Activated CD4-positive, alpha-beta T cell treated with anti-CD3 and anti-CD28 coated beads, Interleukin-2, amount 10 ng/mL, durations not matched to agents 7 days and 5 days (primary cell): ENCODE data around the gene TP53TG5. TPM values are rescaled to one million over a fixed set of nuclear protein-coding genes. Genes with fewer than 3 reads are reported as not detected.

ENCODE experiments used
- CTCF ChIA-PET: fragments of 350-600 bp; sonication (Branson Sonifier 250); formaldehyde crosslinking; loops from one replicate; lab custom pipeline; 2021; ENCODE audit warnings: antibody characterized with exemption; lab: Charles Lee
- POLR2A ChIA-PET: fragments of 350-600 bp; sonication (Branson Sonifier 250); formaldehyde crosslinking; loops from one replicate; lab custom pipeline; 2021; ENCODE audit warnings: antibody characterized with exemption; lab: Charles Lee
- DNase-seq: peaks from one replicate; pipeline ENCODE4 v3.0.0-alpha.2; 2020
- H3K27ac Mint-ChIP-seq: one replicate; pipeline ENCODE4 v1.8.0; 2021; ENCODE audit warnings: mild to moderate bottlenecking, moderate library complexity, mixed read lengths
- H3K27me3 Mint-ChIP-seq: one replicate; pipeline ENCODE4 v1.8.0; 2021; ENCODE audit warnings: mixed read lengths
- H3K36me3 Mint-ChIP-seq: one replicate; pipeline ENCODE4 v1.8.0; 2021; ENCODE audit warnings: low read depth, mixed read lengths
- H3K4me1 Mint-ChIP-seq: one replicate; pipeline ENCODE4 v1.8.0; 2021; ENCODE audit warnings: mixed read lengths
- H3K4me3 Mint-ChIP-seq: one replicate; pipeline ENCODE4 v1.8.0; 2021; ENCODE audit warnings: mild to moderate bottlenecking, moderate library complexity, mixed read lengths
- H3K9me3 Mint-ChIP-seq: one replicate; pipeline ENCODE4 v1.8.0; 2021; ENCODE audit warnings: mixed read lengths
- total RNA-seq, 2 experiments: library from RNA; stranded (reverse); gene quantifications; one replicate each; pipeline ENCODE4 v1.2.3, GENCODE V29; 2021

Gene TP53TG5
- total RNA-seq, result not detected

DNA sequence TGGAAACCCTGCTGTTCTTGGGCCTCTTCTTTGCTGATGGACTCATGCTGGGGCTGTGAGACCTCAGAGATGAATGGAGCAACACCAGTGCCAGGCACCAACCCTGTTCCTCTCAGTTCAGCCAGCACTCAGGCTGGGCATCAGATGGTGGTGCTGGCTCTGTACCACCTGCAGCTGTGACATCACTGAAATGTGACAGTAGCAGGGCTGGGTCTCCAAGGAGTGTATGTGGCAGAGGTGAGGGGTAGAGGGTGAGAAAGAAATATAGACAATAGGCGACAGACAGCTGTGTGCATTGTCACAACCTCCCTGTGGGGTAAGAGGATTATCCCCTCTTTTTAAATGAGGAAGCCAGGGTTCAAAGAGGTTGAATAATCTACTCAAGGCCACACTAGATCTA, at the start of gene TP53TG5:
TP53TG5 (minus strand) TSS at position 135 of the 400 bp plus-strand sequence; CDS start at position 46, 89 bp downstream.
- Mint-ChIP-seq H3K9me3 (no peaks in the 10 kb centered on the region), H3K4me1 (peaks cover 15% of the 10 kb centered on the region), H3K4me3 (no peak within 1 kb of the TSS), H3K27me3 (no peaks in the 10 kb centered on the region), H3K36me3 (peaks cover 4% of the 10 kb centered on the region), H3K27ac (no peak within 1 kb of the TSS)
- DNase-seq, result no peak
- ChIA-PET POLR2A (no interaction called here), CTCF (no interaction called here)

DNA sequence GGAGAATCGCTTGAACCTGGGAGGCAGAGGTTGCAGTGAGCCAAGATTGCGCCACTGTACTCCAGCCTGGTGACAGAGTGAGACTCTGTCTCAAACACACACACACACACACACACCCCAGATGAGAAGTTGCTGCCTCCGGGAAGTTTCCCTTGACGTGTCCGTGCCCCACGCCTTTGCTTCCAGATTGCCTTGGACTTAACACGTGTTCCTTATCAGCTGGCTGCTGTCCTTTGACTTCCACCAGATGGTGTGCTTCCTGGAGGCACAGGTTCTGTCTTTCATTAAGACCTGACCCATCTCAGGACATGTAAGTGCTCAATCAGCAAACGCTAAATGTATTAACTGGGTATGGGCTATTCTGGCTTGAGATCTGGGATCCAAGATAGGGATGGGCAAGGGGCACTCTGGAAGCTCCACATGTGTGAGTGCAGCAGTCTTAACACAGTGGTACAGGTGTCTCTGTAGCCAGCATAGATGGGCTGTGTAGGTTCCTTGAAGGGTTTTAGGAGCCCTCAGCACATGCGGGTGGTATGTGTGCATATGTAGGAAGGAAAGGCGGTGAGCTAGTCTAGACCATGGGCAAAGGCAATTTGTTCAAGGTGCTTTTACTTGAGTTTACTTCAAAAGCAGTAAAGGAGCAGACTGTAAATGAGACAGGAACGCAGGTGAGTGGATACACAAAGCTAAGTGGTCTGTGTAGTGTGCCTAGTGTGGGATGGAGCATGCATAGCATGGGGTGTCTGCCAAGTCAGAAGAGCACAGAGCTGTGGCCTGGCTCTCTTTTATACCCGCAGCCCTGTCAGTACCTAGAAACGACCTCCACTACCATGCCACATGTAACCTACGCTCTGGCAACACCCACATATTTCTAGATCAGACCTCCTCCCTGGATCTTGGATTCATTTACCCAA, 49.4 kb upstream of the TP53TG5 start:
- H3K4me1 Mint-ChIP-seq, result peaks cover 11% of the 10 kb centered on the region
- peaks cover 33% of the 10 kb centered on the region for H3K36me3 Mint-ChIP-seq
- ChIA-PET POLR2A (no interaction called here), CTCF (interaction anchor here (0.6 to 4.7 kb wide), 5 partner anchors 10 to 106 kb away, joined by 3 to 25 read pairs (median 6); partner anchors contain the start of gene SYS1)
- no peak overlapping the region for H3K4me3 Mint-ChIP-seq
- no peak for DNase-seq
- H3K27ac Mint-ChIP-seq, result no peak overlapping the region
- no peaks in the 10 kb centered on the region for H3K9me3 Mint-ChIP-seq
- no peaks in the 10 kb centered on the region for H3K27me3 Mint-ChIP-seq

DNA sequence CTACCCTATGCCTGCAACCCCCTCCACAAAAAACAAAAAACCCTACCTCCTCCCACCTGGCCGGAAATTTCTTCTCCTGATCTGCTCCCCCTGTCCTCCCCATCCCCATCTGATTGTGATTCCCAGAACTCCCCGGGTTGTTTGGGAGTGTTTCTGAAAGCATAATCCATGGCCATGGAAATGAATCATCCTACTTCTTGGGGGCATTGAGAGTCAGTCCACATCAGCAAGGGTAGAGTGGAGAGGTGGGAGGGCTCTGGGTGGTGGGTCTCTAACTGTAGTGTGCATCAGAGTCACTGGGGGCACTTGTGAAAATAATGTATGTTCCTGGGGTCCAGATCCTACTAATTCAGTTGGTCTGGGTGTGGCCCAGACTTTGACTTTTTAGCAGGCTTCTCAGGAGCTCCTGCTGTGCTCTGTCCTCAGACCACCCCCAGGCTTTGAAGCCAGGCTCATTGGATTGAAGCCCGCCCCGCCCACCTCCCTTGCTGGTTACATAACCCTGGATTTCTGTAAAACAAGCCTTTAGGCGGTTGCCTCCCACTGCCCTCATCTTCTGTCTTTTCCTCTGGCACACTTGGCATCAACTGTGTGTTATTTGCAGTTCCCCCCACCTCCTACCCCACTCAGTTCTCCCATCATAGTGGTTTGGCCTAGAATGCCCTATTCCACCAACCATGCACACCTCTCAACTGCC, 48.3 kb upstream of the TP53TG5 start:
- no peak for DNase-seq
- H3K4me3 Mint-ChIP-seq, result no peak overlapping the region
- peaks cover 2% of the 10 kb centered on the region for H3K4me1 Mint-ChIP-seq
- POLR2A ChIA-PET, result no interaction called here
- no peaks in the 10 kb centered on the region for H3K27me3 Mint-ChIP-seq
- CTCF ChIA-PET, result interaction anchor here (1.9 to 4.7 kb wide), 2 partner anchors 11 to 63 kb away, joined by 6 to 25 read pairs; partner anchors contain the start of gene SYS1
- H3K36me3 Mint-ChIP-seq, result peaks cover 31% of the 10 kb centered on the region
- peak overlapping the region; percentile 50 for H3K27ac Mint-ChIP-seq
- H3K9me3 Mint-ChIP-seq, result no peaks in the 10 kb centered on the region

DNA sequence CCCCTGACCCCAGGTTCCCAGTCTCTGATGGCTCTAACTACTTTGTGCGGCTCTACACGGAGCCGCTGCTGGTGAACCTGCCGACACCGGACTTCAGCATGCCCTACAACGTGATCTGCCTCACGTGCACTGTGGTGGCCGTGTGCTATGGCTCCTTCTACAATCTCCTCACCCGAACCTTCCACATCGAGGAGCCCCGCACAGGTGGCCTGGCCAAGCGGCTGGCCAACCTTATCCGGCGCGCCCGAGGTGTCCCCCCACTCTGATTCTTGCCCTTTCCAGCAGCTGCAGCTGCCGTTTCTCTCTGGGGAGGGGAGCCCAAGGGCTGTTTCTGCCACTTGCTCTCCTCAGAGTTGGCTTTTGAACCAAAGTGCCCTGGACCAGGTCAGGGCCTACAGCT, 47.4 kb upstream of the TP53TG5 start:
- Mint-ChIP-seq H3K36me3 (peaks cover 34% of the 10 kb centered on the region), H3K9me3 (no peaks in the 10 kb centered on the region), H3K4me1 (no peaks in the 10 kb centered on the region), H3K27ac (no peak overlapping the region), H3K4me3 (no peak overlapping the region), H3K27me3 (no peaks in the 10 kb centered on the region)
- ChIA-PET CTCF (interaction anchor here (4.7 kb wide), 1 partner anchor 12 kb away, joined by 25 read pairs; no protein-coding TSS in a partner anchor), POLR2A (no interaction called here)
- no peak for DNase-seq

DNA sequence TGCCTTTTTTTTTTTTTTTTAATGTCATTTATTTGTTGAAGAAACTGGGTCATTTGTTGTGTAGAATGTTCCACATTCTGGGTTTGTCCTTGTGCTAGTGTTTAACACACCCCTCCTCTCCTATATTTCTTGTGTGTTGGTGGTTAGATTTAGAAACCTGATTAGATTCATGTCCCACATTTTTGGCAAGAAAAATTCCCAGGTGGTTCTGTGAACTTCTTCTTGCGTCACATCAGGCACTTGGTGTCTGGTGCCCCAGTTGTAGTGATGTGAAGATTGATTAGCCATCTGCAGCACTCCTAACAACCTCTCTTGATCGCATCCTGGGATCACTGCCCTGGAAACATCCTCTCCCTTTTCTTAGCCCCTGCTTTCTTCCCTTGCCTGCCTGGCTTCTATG, 45.6 kb upstream of the TP53TG5 start:
- Mint-ChIP-seq H3K4me1 (peaks cover 6% of the 10 kb centered on the region), H3K27ac (no peak overlapping the region)
- POLR2A ChIA-PET, result no interaction called here

DNA sequence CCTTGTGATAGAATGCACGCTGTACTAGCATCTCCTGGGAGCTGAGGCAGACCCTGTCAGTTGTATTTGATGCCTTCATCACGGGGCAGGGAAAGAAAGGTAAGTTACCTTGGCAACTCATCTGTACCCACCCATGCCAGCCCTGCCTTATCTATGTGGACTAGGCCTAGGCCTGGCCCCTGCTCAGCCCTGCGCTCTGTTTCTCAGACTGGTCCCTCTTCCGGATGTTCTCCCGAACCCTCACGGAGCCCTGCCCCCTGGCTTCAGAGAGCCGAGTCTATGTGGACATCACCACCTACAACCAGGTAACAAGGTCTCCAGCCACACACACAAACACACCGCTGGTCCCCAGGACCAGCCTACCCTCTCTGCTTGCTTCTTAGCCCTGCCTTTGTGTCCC, 42.0 kb upstream of the TP53TG5 start:
- POLR2A ChIA-PET, result interaction anchor here (0.6 kb wide), 1 partner anchor 13 kb away, joined by 3 read pairs; no protein-coding TSS in a partner anchor
- H3K27me3 Mint-ChIP-seq, result no peaks in the 10 kb centered on the region
- no peak overlapping the region for H3K27ac Mint-ChIP-seq
- H3K4me3 Mint-ChIP-seq, result no peak overlapping the region
- H3K36me3 Mint-ChIP-seq, result peaks cover 41% of the 10 kb centered on the region
- H3K9me3 Mint-ChIP-seq, result no peaks in the 10 kb centered on the region
- no peak for DNase-seq
- H3K4me1 Mint-ChIP-seq, result peaks cover 31% of the 10 kb centered on the region
- CTCF ChIA-PET, result interaction anchor here (0.9 to 1.5 kb wide), 5 partner anchors 9 to 71 kb away, joined by 3 to 7 read pairs (median 3); partner anchors contain the start of gene SYS1

More for the DNA sequence above, 45.6 kb upstream of the TP53TG5 start:
- CTCF ChIA-PET, result no interaction called here
- no peak for DNase-seq
- Mint-ChIP-seq H3K9me3 (no peaks in the 10 kb centered on the region), H3K4me3 (no peak overlapping the region), H3K27me3 (no peaks in the 10 kb centered on the region), H3K36me3 (peaks cover 49% of the 10 kb centered on the region)

DNA sequence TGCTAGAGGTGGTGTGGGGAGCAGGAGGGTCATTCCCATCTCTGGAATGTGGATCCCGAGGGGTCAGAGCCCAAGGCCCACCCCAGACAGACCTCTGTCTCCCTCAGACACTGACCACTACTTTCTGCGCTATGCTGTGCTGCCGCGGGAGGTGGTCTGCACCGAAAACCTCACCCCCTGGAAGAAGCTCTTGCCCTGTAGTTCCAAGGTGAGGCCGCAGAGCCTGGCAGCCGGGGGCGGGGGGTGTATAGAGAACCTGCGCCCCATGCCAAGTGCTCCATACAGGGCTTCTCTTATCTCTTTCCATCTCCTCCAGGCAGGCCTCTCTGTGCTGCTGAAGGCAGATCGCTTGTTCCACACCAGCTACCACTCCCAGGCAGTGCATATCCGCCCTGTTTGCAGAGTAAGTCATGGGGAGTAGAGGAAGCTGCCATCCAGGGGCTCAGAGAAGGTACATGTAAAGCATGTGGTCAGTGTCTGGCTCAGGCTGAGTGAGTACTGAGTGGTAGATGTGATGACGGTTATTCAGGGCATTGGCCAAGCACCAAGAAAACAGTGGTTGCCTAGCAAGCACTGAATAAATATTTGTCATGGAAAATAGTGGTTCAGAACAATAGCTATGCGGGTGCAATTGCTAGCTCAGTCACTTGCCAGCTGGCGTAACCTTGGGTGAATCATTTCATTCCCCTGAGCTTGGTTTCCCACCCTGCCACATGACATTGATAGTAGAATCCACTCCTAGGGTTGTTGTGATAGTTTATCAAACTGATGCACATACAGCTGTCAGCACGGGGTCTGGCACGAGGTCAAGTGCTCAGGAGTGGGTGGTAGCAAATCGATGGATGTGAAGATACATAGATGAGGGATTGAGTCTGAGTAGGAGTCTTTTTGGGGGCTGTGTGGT, 41.3 kb upstream of the TP53TG5 start:
- Mint-ChIP-seq H3K36me3 (peaks cover 36% of the 10 kb centered on the region), H3K27ac (peak overlapping the region; percentile 15), H3K4me3 (no peak overlapping the region), H3K9me3 (no peaks in the 10 kb centered on the region), H3K27me3 (no peaks in the 10 kb centered on the region), H3K4me1 (peaks cover 34% of the 10 kb centered on the region)
- POLR2A ChIA-PET, result interaction anchor here (0.6 kb wide), 1 partner anchor 12 kb away, joined by 3 read pairs; no protein-coding TSS in a partner anchor
- no peak for DNase-seq
- CTCF ChIA-PET, result interaction anchor here (0.8 to 1.5 kb wide), 7 partner anchors 8 to 70 kb away, joined by 3 to 7 read pairs (median 3); partner anchors contain the start of gene SYS1

DNA sequence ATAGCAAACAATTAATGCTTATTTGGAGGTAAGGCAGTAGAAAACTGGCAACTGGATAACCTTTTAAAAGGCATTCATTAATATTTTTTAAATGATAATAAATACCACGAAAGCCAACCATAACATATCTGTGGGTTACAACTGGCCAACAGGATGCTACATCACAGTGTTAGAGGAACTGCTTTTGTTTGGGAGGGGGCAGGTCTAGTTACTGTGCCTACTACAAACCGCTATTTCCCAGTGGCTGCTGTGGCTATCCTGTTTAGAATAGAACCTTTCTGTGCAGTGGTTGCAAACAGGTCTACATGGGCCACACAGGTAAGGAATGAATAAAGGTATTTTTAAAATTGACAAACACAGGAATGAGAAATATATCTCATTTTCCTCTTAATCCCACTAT, 38.8 kb upstream of the TP53TG5 start:
- peaks cover 26% of the 10 kb centered on the region for H3K36me3 Mint-ChIP-seq
- CTCF ChIA-PET, result interaction anchor here (1.7 kb wide), 1 partner anchor 20 kb away, joined by 8 read pairs; no protein-coding TSS in a partner anchor
- POLR2A ChIA-PET, result no interaction called here
- no peaks in the 10 kb centered on the region for H3K9me3 Mint-ChIP-seq
- DNase-seq, result peak; percentile 26
- peak overlapping the region; percentile 93 for H3K4me3 Mint-ChIP-seq
- peak overlapping the region; percentile 94 for H3K27ac Mint-ChIP-seq
- peaks cover 36% of the 10 kb centered on the region for H3K4me1 Mint-ChIP-seq
- H3K27me3 Mint-ChIP-seq, result no peaks in the 10 kb centered on the region

DNA sequence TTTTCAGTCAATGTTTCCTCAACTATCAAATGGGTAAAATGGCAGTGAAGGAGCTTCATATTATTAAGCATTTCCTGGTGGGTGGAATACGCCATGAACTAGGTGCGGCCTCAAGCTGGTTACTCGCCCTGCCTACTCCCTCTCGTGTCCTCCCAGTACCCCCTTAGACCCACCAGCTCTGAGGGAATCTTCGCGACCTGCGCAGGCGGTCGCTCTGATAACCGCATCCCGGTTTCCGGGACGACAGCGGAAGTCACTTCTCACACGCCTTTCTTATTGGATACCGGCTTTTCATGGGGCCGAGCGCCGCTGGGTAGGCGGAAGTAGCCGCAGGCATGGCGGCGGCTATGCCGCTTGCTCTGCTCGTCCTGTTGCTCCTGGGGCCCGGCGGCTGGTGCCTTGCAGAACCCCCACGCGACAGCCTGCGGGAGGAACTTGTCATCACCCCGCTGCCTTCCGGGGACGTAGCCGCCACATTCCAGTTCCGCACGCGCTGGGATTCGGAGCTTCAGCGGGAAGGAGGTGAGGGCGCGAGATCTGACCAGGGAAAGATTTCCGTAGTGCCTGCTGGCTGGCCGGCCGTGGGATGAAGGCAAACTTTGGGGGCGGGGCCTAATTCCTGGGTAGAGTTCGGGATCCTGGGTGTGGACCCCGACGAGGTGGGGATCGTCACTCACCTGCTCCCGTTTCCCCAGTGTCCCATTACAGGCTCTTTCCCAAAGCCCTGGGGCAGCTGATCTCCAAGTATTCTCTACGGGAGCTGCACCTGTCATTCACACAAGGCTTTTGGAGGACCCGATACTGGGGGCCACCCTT, 37.9 kb upstream of the TP53TG5 start, which contains the start of gene PIGT:
PIGT (plus strand) TSS at position 320 of the 816 bp plus-strand sequence; CDS start at position 336, 16 bp downstream.
- peak; percentile 91 for DNase-seq
- CTCF ChIA-PET, result interaction anchor here (1.0 to 1.7 kb wide), 3 partner anchors 21 to 53 kb away, joined by 4 to 10 read pairs (median 8); partner anchors contain the start of gene SYS1
- H3K36me3 Mint-ChIP-seq, result peaks cover 22% of the 10 kb centered on the region
- H3K9me3 Mint-ChIP-seq, result no peaks in the 10 kb centered on the region
- no peaks in the 10 kb centered on the region for H3K27me3 Mint-ChIP-seq
- POLR2A ChIA-PET, result interaction anchor here (1.1 kb wide), 1 partner anchor 9 kb away, joined by 3 read pairs; no protein-coding TSS in a partner anchor
- peak within 1 kb of the TSS; percentile 94 for H3K27ac Mint-ChIP-seq
- peaks cover 36% of the 10 kb centered on the region for H3K4me1 Mint-ChIP-seq
- peak within 1 kb of the TSS; percentile 93 for H3K4me3 Mint-ChIP-seq

DNA sequence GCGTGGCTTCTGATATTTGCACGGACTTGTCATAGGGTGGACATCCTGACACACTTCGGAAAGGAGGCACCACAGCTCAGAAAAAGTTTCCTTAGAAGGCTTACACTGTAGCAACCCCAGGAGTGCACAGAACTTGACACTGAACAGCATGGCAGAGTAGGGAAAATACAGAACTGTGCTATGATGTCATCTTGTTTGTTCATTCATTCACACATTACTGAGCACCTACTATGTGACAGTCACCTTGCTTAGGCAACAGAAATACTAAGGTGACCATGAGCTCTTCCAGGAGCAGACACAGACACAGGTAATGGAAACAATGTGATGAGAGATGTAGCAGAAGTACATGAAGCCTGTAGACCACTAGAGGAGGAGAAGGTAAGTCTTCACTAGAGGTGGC, 35.4 kb upstream of the TP53TG5 start:
- H3K36me3 Mint-ChIP-seq, result peaks cover 3% of the 10 kb centered on the region
- H3K4me3 Mint-ChIP-seq, result no peak overlapping the region
- H3K9me3 Mint-ChIP-seq, result no peaks in the 10 kb centered on the region
- DNase-seq, result no peak
- CTCF ChIA-PET, result interaction anchor here (1.1 to 1.7 kb wide), 6 partner anchors 11 to 60 kb away, joined by 3 to 12 read pairs (median 4); partner anchors contain the start of gene SYS1
- H3K4me1 Mint-ChIP-seq, result peaks cover 30% of the 10 kb centered on the region
- POLR2A ChIA-PET, result no interaction called here
- no peaks in the 10 kb centered on the region for H3K27me3 Mint-ChIP-seq
- no peak overlapping the region for H3K27ac Mint-ChIP-seq

DNA sequence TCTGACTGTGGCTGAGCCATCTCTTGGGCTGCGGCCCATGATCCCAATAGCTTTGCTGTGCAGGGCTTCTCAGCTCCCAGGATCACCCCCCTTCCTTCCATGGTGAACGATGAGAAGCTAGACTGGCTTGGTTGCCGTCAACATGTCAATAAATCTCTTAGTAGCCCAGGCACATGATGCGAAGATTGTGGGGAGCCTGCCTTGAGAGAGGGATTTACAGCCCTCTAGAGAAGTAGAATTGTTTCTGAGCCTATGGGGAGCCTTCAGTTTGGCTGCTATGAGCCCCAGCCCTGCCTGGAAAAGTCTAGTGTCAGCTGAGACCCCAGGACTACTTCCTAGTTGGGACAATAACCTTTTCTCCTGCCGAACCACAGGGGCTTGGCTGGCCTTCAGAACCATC, 34.5 kb upstream of the TP53TG5 start:
- CTCF ChIA-PET, result interaction anchor here (0.6 to 1.7 kb wide), 9 partner anchors 10 to 802 kb away, joined by 3 to 12 read pairs (median 3); partner anchors contain the start of gene SYS1
- Mint-ChIP-seq H3K27ac (no peak overlapping the region), H3K9me3 (no peaks in the 10 kb centered on the region), H3K27me3 (no peaks in the 10 kb centered on the region), H3K4me3 (no peak overlapping the region), H3K36me3 (no peaks in the 10 kb centered on the region), H3K4me1 (peaks cover 23% of the 10 kb centered on the region)
- DNase-seq, result no peak
- POLR2A ChIA-PET, result no interaction called here
